ENCODE data around the gene ZC3H13.

- no peak for TF ChIP-seq POLR2AphosphoS5 (IDR thresholded peaks at IDR 0.05)
- no peak for TF ChIP-seq POLR2A (IDR thresholded peaks at IDR 0.05)
These were observed 33.9 kb upstream of the ZC3H13 start for GRCh38 chr13:46086421-46086922.

Data from gastroesophageal sphincter (tissue), 2 donors.